Measurements from ENCODE around the gene PTTG1IP. TPM values are rescaled to one million over a fixed set of nuclear protein-coding genes. Genes with fewer than 3 reads are reported as not detected.

The PTTG1IP gene
- total and polyA plus RNA-seq, 4 donors: 163 to 235 (median 222) TPM

GRCh38 chr21:44817914-44818639 is 55.4 kb downstream of the PTTG1IP start, which contains the start of gene SUMO3:
SUMO3 (minus strand) TSS chr21:44818062; CDS start chr21:44817968, 94 bp downstream.
- Histone ChIP-seq H3K4me1 (ENCODE audit: control insufficient read depth, insufficient read depth, low read length) (peaks cover 29% of the 10 kb centered on the region), H3K9me3 (ENCODE audit: control insufficient read depth, insufficient read depth, low read length) (peaks cover 6% of the 10 kb centered on the region), H3K27ac (ENCODE audit: low read depth, low read length) (no peak within 1 kb of the TSS), H3K4me3 (ENCODE audit: low read depth, low read length) (peak within 1 kb of the TSS; percentile 58), H3K36me3 (ENCODE audit: control insufficient read depth, insufficient read depth, low read length) (peaks cover 17% of the 10 kb centered on the region), H3K27me3 (ENCODE audit: control insufficient read depth, insufficient read depth, low read length) (no peaks in the 10 kb centered on the region)
- WGBS (ENCODE audit: insufficient coverage): under 1% methylated on average over 108 of the region's 108 CpGs
- DNase-seq (ENCODE audit: low read depth in 4 of 6, low spot score in 6 of 6): peak in 5 of 6 donors; percentile 53 to 95 (median 70)

GRCh38 chr21:44817506-44817880 is 56.0 kb downstream of the PTTG1IP start:
- no peak overlapping the region for H3K27ac ChIP-seq (ENCODE audit: low read depth, low read length)
- WGBS (ENCODE audit: insufficient coverage): under 1% methylated on average over 32 of the region's 43 CpGs
- peaks cover 23% of the 10 kb centered on the region for H3K36me3 ChIP-seq (ENCODE audit: control insufficient read depth, insufficient read depth, low read length)

GRCh38 chr21:44816761-44817505 is 56.6 kb downstream of the PTTG1IP start:
- 48% methylated on average over 51 of the region's 57 CpGs for WGBS (ENCODE audit: insufficient coverage)
- Histone ChIP-seq H3K4me1 (ENCODE audit: control insufficient read depth, insufficient read depth, low read length) (peaks cover 29% of the 10 kb centered on the region), H3K36me3 (ENCODE audit: control insufficient read depth, insufficient read depth, low read length) (peaks cover 28% of the 10 kb centered on the region), H3K4me3 (ENCODE audit: low read depth, low read length) (peak overlapping the region; percentile 58), H3K27me3 (ENCODE audit: control insufficient read depth, insufficient read depth, low read length) (no peaks in the 10 kb centered on the region), H3K9me3 (ENCODE audit: control insufficient read depth, insufficient read depth, low read length) (peaks cover 4% of the 10 kb centered on the region), H3K27ac (ENCODE audit: low read depth, low read length) (no peak overlapping the region)
- no peak for DNase-seq (ENCODE audit: low read depth in 4 of 6, low spot score in 6 of 6)

More at GRCh38 chr21:44817506-44817880, 56.0 kb downstream of the PTTG1IP start:
- peaks cover 29% of the 10 kb centered on the region for H3K4me1 ChIP-seq (ENCODE audit: control insufficient read depth, insufficient read depth, low read length)
- DNase-seq (ENCODE audit: low read depth in 4 of 6, low spot score in 6 of 6): peak in 5 of 6 donors; percentile 59 to 94 (median 69)
- peak overlapping the region; percentile 58 for H3K4me3 ChIP-seq (ENCODE audit: low read depth, low read length)
- no peaks in the 10 kb centered on the region for H3K27me3 ChIP-seq (ENCODE audit: control insufficient read depth, insufficient read depth, low read length)
- peaks cover 5% of the 10 kb centered on the region for H3K9me3 ChIP-seq (ENCODE audit: control insufficient read depth, insufficient read depth, low read length)

GRCh38 chr21:44815852-44816628 is 57.5 kb downstream of the PTTG1IP start:
- WGBS (ENCODE audit: insufficient coverage): 70% methylated on average over 7 of the region's 10 CpGs
- no peak overlapping the region for H3K27ac ChIP-seq (ENCODE audit: low read depth, low read length)

GRCh38 chr21:44815225-44815624 is 58.3 kb downstream of the PTTG1IP start:
- H3K27me3 ChIP-seq (ENCODE audit: control insufficient read depth, insufficient read depth, low read length): no peaks in the 10 kb centered on the region
- no peak for DNase-seq (ENCODE audit: low read depth in 4 of 6, low spot score in 6 of 6)
- peaks cover 43% of the 10 kb centered on the region for H3K36me3 ChIP-seq (ENCODE audit: control insufficient read depth, insufficient read depth, low read length)
- H3K4me1 ChIP-seq (ENCODE audit: control insufficient read depth, insufficient read depth, low read length): peaks cover 29% of the 10 kb centered on the region
- no peak overlapping the region for H3K27ac ChIP-seq (ENCODE audit: low read depth, low read length)
- H3K4me3 ChIP-seq (ENCODE audit: low read depth, low read length): no peak overlapping the region
- WGBS (ENCODE audit: insufficient coverage): 92% methylated on average over 8 of the region's 8 CpGs
- no peaks in the 10 kb centered on the region for H3K9me3 ChIP-seq (ENCODE audit: control insufficient read depth, insufficient read depth, low read length)

More at GRCh38 chr21:44815852-44816628, 57.5 kb downstream of the PTTG1IP start:
- Histone ChIP-seq H3K4me3 (ENCODE audit: low read depth, low read length) (no peak overlapping the region), H3K36me3 (ENCODE audit: control insufficient read depth, insufficient read depth, low read length) (peaks cover 34% of the 10 kb centered on the region), H3K9me3 (ENCODE audit: control insufficient read depth, insufficient read depth, low read length) (no peaks in the 10 kb centered on the region), H3K27me3 (ENCODE audit: control insufficient read depth, insufficient read depth, low read length) (no peaks in the 10 kb centered on the region), H3K4me1 (ENCODE audit: control insufficient read depth, insufficient read depth, low read length) (peaks cover 29% of the 10 kb centered on the region)
- DNase-seq (ENCODE audit: low read depth in 4 of 6, low spot score in 6 of 6): peak in 1 of 6 donors; percentile 24

- peaks cover 29% of the 10 kb centered on the region for H3K4me1 ChIP-seq (ENCODE audit: control insufficient read depth, insufficient read depth, low read length)
- WGBS (ENCODE audit: insufficient coverage): 78% methylated on average over 4 of the region's 11 CpGs
- no peak overlapping the region for H3K27ac ChIP-seq (ENCODE audit: low read depth, low read length)
Observed at GRCh38 chr21:44814498-44815023, 58.9 kb downstream of the PTTG1IP start.

GRCh38 chr21:44813727-44814126 is 59.8 kb downstream of the PTTG1IP start:
- WGBS (ENCODE audit: insufficient coverage): 90% methylated on average over 17 of the region's 18 CpGs
- H3K4me1 ChIP-seq (ENCODE audit: control insufficient read depth, insufficient read depth, low read length): peaks cover 28% of the 10 kb centered on the region
- H3K4me3 ChIP-seq (ENCODE audit: low read depth, low read length): no peak overlapping the region
- no peaks in the 10 kb centered on the region for H3K9me3 ChIP-seq (ENCODE audit: control insufficient read depth, insufficient read depth, low read length)
- H3K27ac ChIP-seq (ENCODE audit: low read depth, low read length): no peak overlapping the region
- no peak for DNase-seq (ENCODE audit: low read depth in 4 of 6, low spot score in 6 of 6)
- H3K36me3 ChIP-seq (ENCODE audit: control insufficient read depth, insufficient read depth, low read length): peaks cover 56% of the 10 kb centered on the region
- H3K27me3 ChIP-seq (ENCODE audit: control insufficient read depth, insufficient read depth, low read length): no peaks in the 10 kb centered on the region

More at GRCh38 chr21:44814498-44815023, 58.9 kb downstream of the PTTG1IP start:
- Histone ChIP-seq H3K9me3 (ENCODE audit: control insufficient read depth, insufficient read depth, low read length) (no peaks in the 10 kb centered on the region), H3K27me3 (ENCODE audit: control insufficient read depth, insufficient read depth, low read length) (no peaks in the 10 kb centered on the region), H3K36me3 (ENCODE audit: control insufficient read depth, insufficient read depth, low read length) (peaks cover 49% of the 10 kb centered on the region), H3K4me3 (ENCODE audit: low read depth, low read length) (no peak overlapping the region)
- DNase-seq (ENCODE audit: low read depth in 4 of 6, low spot score in 6 of 6): no peak

- H3K36me3 ChIP-seq (ENCODE audit: control insufficient read depth, insufficient read depth, low read length): peaks cover 62% of the 10 kb centered on the region
- no peak overlapping the region for H3K4me3 ChIP-seq (ENCODE audit: low read depth, low read length)
- DNase-seq (ENCODE audit: low read depth in 4 of 6, low spot score in 6 of 6): no peak
- H3K27ac ChIP-seq (ENCODE audit: low read depth, low read length): no peak overlapping the region
- H3K9me3 ChIP-seq (ENCODE audit: control insufficient read depth, insufficient read depth, low read length): no peaks in the 10 kb centered on the region
- WGBS (ENCODE audit: insufficient coverage): 86% methylated on average over 5 of the region's 10 CpGs
- peaks cover 23% of the 10 kb centered on the region for H3K4me1 ChIP-seq (ENCODE audit: control insufficient read depth, insufficient read depth, low read length)
- no peaks in the 10 kb centered on the region for H3K27me3 ChIP-seq (ENCODE audit: control insufficient read depth, insufficient read depth, low read length)
Observed at GRCh38 chr21:44813149-44813548, 60.3 kb downstream of the PTTG1IP start.

GRCh38 chr21:44812640-44813039 is 60.9 kb downstream of the PTTG1IP start:
- 93% methylated on average over 13 of the region's 14 CpGs for WGBS (ENCODE audit: insufficient coverage)
- Histone ChIP-seq H3K9me3 (ENCODE audit: control insufficient read depth, insufficient read depth, low read length) (no peaks in the 10 kb centered on the region), H3K27me3 (ENCODE audit: control insufficient read depth, insufficient read depth, low read length) (no peaks in the 10 kb centered on the region), H3K27ac (ENCODE audit: low read depth, low read length) (no peak overlapping the region), H3K36me3 (ENCODE audit: control insufficient read depth, insufficient read depth, low read length) (peaks cover 67% of the 10 kb centered on the region), H3K4me1 (ENCODE audit: control insufficient read depth, insufficient read depth, low read length) (peaks cover 23% of the 10 kb centered on the region), H3K4me3 (ENCODE audit: low read depth, low read length) (no peak overlapping the region)
- no peak for DNase-seq (ENCODE audit: low read depth in 4 of 6, low spot score in 6 of 6)
